Measurements from ENCODE around the gene KLRF1.
"Not testable (repeated sequence)": the region's sequence is repeated elsewhere in the genome, so short reads cannot be mapped to it uniquely, and the experiment has no call there.

KLRF1 gene

GRCh38 chr12:9868951-9869306 is 41.6 kb downstream of the KLRF1 start:
- in situ Hi-C loops (cut with MboI; ENCODE audit: low sequenced_read_pairs), result no loop called here

GRCh38 chr12:9869307-9870161 is 42.3 kb downstream of the KLRF1 start, which contains the start of gene CLEC2B:
Gene CLEC2B (minus strand): TSS chr12:9869354.
- in situ Hi-C loops (cut with MboI; ENCODE audit: low sequenced_read_pairs), result no loop called here

GRCh38 chr12:9870286-9870866 is 43.1 kb downstream of the KLRF1 start:
- in situ Hi-C loops (cut with MboI; ENCODE audit: low sequenced_read_pairs), result no loop called here

GRCh38 chr12:9872162-9872561 is 44.9 kb downstream of the KLRF1 start:
- in situ Hi-C loops (cut with MboI; ENCODE audit: low sequenced_read_pairs), result no loop called here

GRCh38 chr12:9872742-9873141 is 45.5 kb downstream of the KLRF1 start:
- in situ Hi-C loops (cut with MboI; ENCODE audit: low sequenced_read_pairs), result no loop called here

- in situ Hi-C loops (cut with MboI; ENCODE audit: low sequenced_read_pairs), result not testable (repeated sequence)
Observed at GRCh38 chr12:9876120-9876519, 48.8 kb downstream of the KLRF1 start.

- in situ Hi-C loops (cut with MboI; ENCODE audit: low sequenced_read_pairs), result no loop called here
Observed at GRCh38 chr12:9880532-9881078, 53.3 kb downstream of the KLRF1 start.

- in situ Hi-C loops (cut with MboI; ENCODE audit: low sequenced_read_pairs), result no loop called here
Observed at GRCh38 chr12:9881246-9881645, 54.0 kb downstream of the KLRF1 start, which contains the start of gene KLRF2. Gene KLRF2 (plus strand): TSS chr12:9881489. CDS start chr12:9881596, 107 bp downstream.

- in situ Hi-C loops (cut with MboI; ENCODE audit: low sequenced_read_pairs), result no loop called here
Observed at GRCh38 chr12:9881988-9882387, 54.7 kb downstream of the KLRF1 start.

GRCh38 chr12:9883175-9883574 is 55.9 kb downstream of the KLRF1 start:
- in situ Hi-C loops (cut with MboI; ENCODE audit: low sequenced_read_pairs), result no loop called here

- in situ Hi-C loops (cut with MboI; ENCODE audit: low sequenced_read_pairs), result no loop called here
Observed at GRCh38 chr12:9888665-9889273, 61.5 kb downstream of the KLRF1 start.
